Panc1 (cell line): Measurements from ENCODE around the gene KATNAL1. TPM values are rescaled to one million over a fixed set of nuclear protein-coding genes. Genes with fewer than 3 reads are reported as not detected.

Experiments used
- ATAC-seq: fragments of 200-7000 bp; cut with Tn5 transposase; 2 replicates; pipeline ENCODE4 v1.9.1; 2020; ENCODE audit warnings: mild to moderate bottlenecking, moderate library complexity
- BruUV-seq: library from RNA; stranded (reverse); fragments of 400-500 nt; replicated peaks from 2 replicates; lab custom pipeline; 2021; lab: Mats Ljungman, UMichigan
- CTCF ChIA-PET: fragments of 300-600 bp; sonication (Branson Sonifier 250); formaldehyde crosslinking; loops from one replicate; lab custom pipeline; 2022; ENCODE audit warnings: antibody characterized with exemption; lab: Charles Lee
- POLR2A ChIA-PET: fragments of 300-600 bp; sonication (Branson Sonifier 250); formaldehyde crosslinking; loops from one replicate; lab custom pipeline; 2022; ENCODE audit warnings: antibody characterized with exemption; lab: Charles Lee
- DNase-seq: peaks from one replicate; pipeline ENCODE4 v3.0.0-alpha.2; 2010; ENCODE audit warnings: low read depth, low spot score
- H3K27ac ChIP-seq: 2 replicates; pipeline ENCODE4 v1.5.1; 2011; ENCODE audit warnings: mild to moderate bottlenecking, low read length, inconsistent platforms
- H3K27me3 ChIP-seq: fragments of 200-500 bp; sonication (Bioruptor generic); 2 replicates; pipeline ENCODE4 v1.6.0; 2014; ENCODE audit warnings: low read length, inconsistent platforms; ENCODE audit not compliant: control insufficient read depth, insufficient read depth
- H3K36me3 ChIP-seq: fragments of 200-500 bp; sonication (Bioruptor generic); 2 replicates; pipeline ENCODE4 v1.5.1; 2014; ENCODE audit warnings: inconsistent platforms, mild to moderate bottlenecking, low read length, moderate library complexity; ENCODE audit not compliant: control insufficient read depth, insufficient read depth
- H3K4me1 ChIP-seq: 2 replicates; pipeline ENCODE4 v1.5.1; 2011; ENCODE audit warnings: inconsistent platforms, mild to moderate bottlenecking, low read length, moderate library complexity; ENCODE audit not compliant: control insufficient read depth, insufficient read depth
- H3K4me3 ChIP-seq, 2 experiments: 2 replicates each; pipeline ENCODE4 v1.5.1; 2011 to 2012; ENCODE audit warnings: low read depth in 2 of 2, low read length in 2 of 2, mild to moderate bottlenecking in 2 of 2, inconsistent platforms in 1 of 2, moderate library complexity in 1 of 2
- H3K9me3 ChIP-seq: fragments of 200-500 bp; sonication (Bioruptor generic); 2 replicates; pipeline ENCODE4 v1.5.1; 2014; ENCODE audit warnings: low read depth, mild to moderate bottlenecking, inconsistent platforms, low read length, moderate library complexity; ENCODE audit not compliant: control insufficient read depth, insufficient read depth
- CTCF ChIP-seq: fragments of 450-650 bp; IDR thresholded peaks from 2 replicates; pipeline ENCODE4 v1.5.1; 2017; ENCODE audit warnings: mild to moderate bottlenecking
- POLR2AphosphoS5 ChIP-seq: IDR thresholded peaks from 2 replicates; pipeline ENCODE4 v1.6.1; 2012; ENCODE audit warnings: mild to moderate bottlenecking, low read depth, low read length, moderate library complexity
- SIN3A ChIP-seq: IDR thresholded peaks from 2 replicates; pipeline ENCODE4 v1.6.1; 2012; ENCODE audit warnings: low read depth, mild to moderate bottlenecking, low read length, moderate library complexity, borderline replicate concordance; ENCODE audit not compliant: insufficient read depth
- TCF7L2 ChIP-seq: IDR thresholded peaks from 2 replicates; pipeline ENCODE4 v1.6.1; 2011; ENCODE audit warnings: mild to moderate bottlenecking, low read depth, low read length, inconsistent platforms
- in situ Hi-C: cut with HindIII; loops from 2 replicates; pipeline ENCODE4 v1.10.0; 2016; ENCODE audit warnings: low sequenced_read_pairs, low pct_unique_long_range_greater_than_20kb
- intact Hi-C: fragments of 100-400 bp; cut with micrococcal nuclease; formaldehyde crosslinking; loops from one replicate; pipeline ENCODE4 v1.10.0; 2022; ENCODE audit not compliant: unreplicated experiment
- total RNA-seq: library from RNA; stranded (reverse); gene quantifications from one replicate; pipeline ENCODE4 v1.2.1, GENCODE V29; 2021; ENCODE audit not compliant: unreplicated experiment
- TF ChIP-seq, protein P1 (sequence below), 2 experiments: IDR thresholded peaks; 2 replicates each; pipeline ENCODE4 v1.6.1; 2011 to 2012; ENCODE audit warnings: low read depth in 2 of 2, control low read depth in 1 of 2, low read length in 1 of 2, mild to moderate bottlenecking in 1 of 2, moderate library complexity in 1 of 2; ENCODE audit not compliant: insufficient read depth in 1 of 2

The KATNAL1 gene
- total RNA-seq, 1 experiment from 2014 or later: 34.3 TPM

- CTCF ChIA-PET: no interaction called here
- ATAC-seq (no peak), DNase-seq (no peak)
- no peaks in the 10 kb centered on the region for H3K36me3 ChIP-seq
- H3K4me3 ChIP-seq: no peak overlapping the region
- H3K27me3 ChIP-seq: no peaks in the 10 kb centered on the region
- 0 out of 2 replicates have a peak, but pooled peaks cover 4% of the 10 kb centered on the region for H3K4me1 ChIP-seq
- intact Hi-C loops: no loop called here
- TF ChIP-seq POLR2AphosphoS5: no peak
- TF ChIP-seq, protein P1, sequence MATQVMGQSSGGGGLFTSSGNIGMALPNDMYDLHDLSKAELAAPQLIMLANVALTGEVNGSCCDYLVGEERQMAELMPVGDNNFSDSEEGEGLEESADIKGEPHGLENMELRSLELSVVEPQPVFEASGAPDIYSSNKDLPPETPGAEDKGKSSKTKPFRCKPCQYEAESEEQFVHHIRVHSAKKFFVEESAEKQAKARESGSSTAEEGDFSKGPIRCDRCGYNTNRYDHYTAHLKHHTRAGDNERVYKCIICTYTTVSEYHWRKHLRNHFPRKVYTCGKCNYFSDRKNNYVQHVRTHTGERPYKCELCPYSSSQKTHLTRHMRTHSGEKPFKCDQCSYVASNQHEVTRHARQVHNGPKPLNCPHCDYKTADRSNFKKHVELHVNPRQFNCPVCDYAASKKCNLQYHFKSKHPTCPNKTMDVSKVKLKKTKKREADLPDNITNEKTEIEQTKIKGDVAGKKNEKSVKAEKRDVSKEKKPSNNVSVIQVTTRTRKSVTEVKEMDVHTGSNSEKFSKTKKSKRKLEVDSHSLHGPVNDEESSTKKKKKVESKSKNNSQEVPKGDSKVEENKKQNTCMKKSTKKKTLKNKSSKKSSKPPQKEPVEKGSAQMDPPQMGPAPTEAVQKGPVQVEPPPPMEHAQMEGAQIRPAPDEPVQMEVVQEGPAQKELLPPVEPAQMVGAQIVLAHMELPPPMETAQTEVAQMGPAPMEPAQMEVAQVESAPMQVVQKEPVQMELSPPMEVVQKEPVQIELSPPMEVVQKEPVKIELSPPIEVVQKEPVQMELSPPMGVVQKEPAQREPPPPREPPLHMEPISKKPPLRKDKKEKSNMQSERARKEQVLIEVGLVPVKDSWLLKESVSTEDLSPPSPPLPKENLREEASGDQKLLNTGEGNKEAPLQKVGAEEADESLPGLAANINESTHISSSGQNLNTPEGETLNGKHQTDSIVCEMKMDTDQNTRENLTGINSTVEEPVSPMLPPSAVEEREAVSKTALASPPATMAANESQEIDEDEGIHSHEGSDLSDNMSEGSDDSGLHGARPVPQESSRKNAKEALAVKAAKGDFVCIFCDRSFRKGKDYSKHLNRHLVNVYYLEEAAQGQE (IDR thresholded peaks at IDR 0.05; ENCODE audit: insufficient read depth in 1 of 2, low read depth in 2 of 2, low read length in 1 of 2): no peak
- no peak for TF ChIP-seq TCF7L2
- no peak for TF ChIP-seq SIN3A
- no peak for TF ChIP-seq CTCF
- no peaks in the 10 kb centered on the region for H3K9me3 ChIP-seq
- H3K27ac ChIP-seq: no peak overlapping the region
- POLR2A ChIA-PET: no interaction called here
- BruUV-seq: no TSS peak
- in situ Hi-C loops: no loop called here
Measured at GRCh38 chr13:30329009-30329585, 21.7 kb upstream of the KATNAL1 start.

GRCh38 chr13:30325668-30326067, 18.3 kb upstream of the KATNAL1 start:
- Histone ChIP-seq H3K27ac (no peak overlapping the region), H3K4me3 (no peak overlapping the region), H3K4me1 (no peaks in the 10 kb centered on the region), H3K27me3 (no peaks in the 10 kb centered on the region), H3K36me3 (no peaks in the 10 kb centered on the region), H3K9me3 (no peaks in the 10 kb centered on the region)
- TF ChIP-seq, protein P1 (IDR thresholded peaks at IDR 0.05; ENCODE audit: insufficient read depth in 1 of 2, low read depth in 2 of 2, low read length in 1 of 2): no peak
- TF ChIP-seq CTCF: no peak
- TF ChIP-seq POLR2AphosphoS5: no peak
- no peak for TF ChIP-seq TCF7L2
- no peak for TF ChIP-seq SIN3A
- POLR2A ChIA-PET: interaction anchor here (0.5 kb wide), 1 partner anchor 8 kb away, joined by 3 read pairs; no protein-coding TSS in a partner anchor
- no TSS peak for BruUV-seq
- in situ Hi-C loops: no loop called here
- intact Hi-C loops: no loop called here
- DNase-seq (no peak), ATAC-seq (no peak)
- CTCF ChIA-PET: no interaction called here
